ENCODE data around the gene RTP5. TPM values are rescaled to one million over a fixed set of nuclear protein-coding genes. Genes with fewer than 3 reads are reported as not detected.

The RTP5 gene
- total RNA-seq, 1 experiment from 2014 or later: not detected

GRCh38 chr2:241835611-241836010, 33.9 kb upstream of the RTP5 start:
- intact Hi-C loops (cut with micrococcal nuclease): no loop called here
- DNase-seq (ENCODE audit: low read depth, low spot score) (no peak), ATAC-seq (no peak)
- Histone ChIP-seq H2AFZ (ENCODE audit: low read depth, low read length, poor library complexity, severe bottlenecking) (no peak overlapping the region), H3K4me1 (ENCODE audit: control insufficient read depth in 1 of 2, insufficient read depth in 2 of 2, low read length in 2 of 2) (no peaks in the 10 kb centered on the region), H4K20me1 (ENCODE audit: insufficient read depth) (no peaks in the 10 kb centered on the region), H3K4me3 (replicated peaks in 1 of 2; ENCODE audit: low read depth in 1 of 2, low read length in 2 of 2) (no peak overlapping the region), H3K4me2 (ENCODE audit: low read length) (no peak overlapping the region), H3K9me3 (ENCODE audit: control insufficient read depth in 1 of 2, insufficient read depth in 1 of 2, low read depth in 1 of 2, low read length in 2 of 2) (no peaks in the 10 kb centered on the region), H3K27ac (ENCODE audit: low read depth, low read length) (no peak overlapping the region), H3K9me2 (ENCODE audit: insufficient read depth) (no peaks in the 10 kb centered on the region), H3K36me3 (ENCODE audit: control insufficient read depth in 1 of 2, insufficient read depth in 2 of 2, low read length in 2 of 2) (no peaks in the 10 kb centered on the region), H3K27me3 (ENCODE audit: insufficient read depth, low read length) (no peaks in the 10 kb centered on the region), H3K79me2 (ENCODE audit: insufficient read depth, low read length) (no peaks in the 10 kb centered on the region), H3K9ac (ENCODE audit: low read length) (no peak overlapping the region)
- POLR2A ChIA-PET: interaction anchor here (1.4 kb wide), 1 partner anchor 9 kb away, joined by 3 read pairs; no protein-coding TSS in a partner anchor
- CTCF ChIA-PET: interaction anchor here (1.5 kb wide), 1 partner anchor 9 kb away, joined by 3 read pairs; no protein-coding TSS in a partner anchor
- no TSS peak for BruUV-seq (replicated peaks)
- RAD21 ChIA-PET (ENCODE audit: low non-redundant PET in 1 of 2, low total read pairs in 2 of 2, uncharacterized antibody in 2 of 2, unreplicated experiment in 2 of 2): no interaction called here
- no peak for TF ChIP-seq EZH2 (IDR thresholded peaks at IDR 0.05)

- Histone ChIP-seq H3K9me3 (ENCODE audit: control insufficient read depth in 1 of 2, insufficient read depth in 1 of 2, low read depth in 1 of 2, low read length in 2 of 2) (no peaks in the 10 kb centered on the region), H3K27ac (ENCODE audit: low read depth, low read length) (no peak overlapping the region), H3K4me1 (ENCODE audit: control insufficient read depth in 1 of 2, insufficient read depth in 2 of 2, low read length in 2 of 2) (no peaks in the 10 kb centered on the region), H4K20me1 (ENCODE audit: insufficient read depth) (no peaks in the 10 kb centered on the region), H3K9ac (ENCODE audit: low read length) (no peak overlapping the region), H3K4me2 (ENCODE audit: low read length) (no peak overlapping the region), H2AFZ (ENCODE audit: low read depth, low read length, poor library complexity, severe bottlenecking) (no peak overlapping the region), H3K79me2 (ENCODE audit: insufficient read depth, low read length) (no peaks in the 10 kb centered on the region), H3K4me3 (replicated peaks in 1 of 2; ENCODE audit: low read depth in 1 of 2, low read length in 2 of 2) (no peak overlapping the region), H3K36me3 (ENCODE audit: control insufficient read depth in 1 of 2, insufficient read depth in 2 of 2, low read length in 2 of 2) (no peaks in the 10 kb centered on the region), H3K9me2 (ENCODE audit: insufficient read depth) (no peaks in the 10 kb centered on the region), H3K27me3 (ENCODE audit: insufficient read depth, low read length) (no peaks in the 10 kb centered on the region)
- CTCF ChIA-PET: no interaction called here
- RAD21 ChIA-PET (ENCODE audit: low non-redundant PET in 1 of 2, low total read pairs in 2 of 2, uncharacterized antibody in 2 of 2, unreplicated experiment in 2 of 2): no interaction called here
- POLR2A ChIA-PET: no interaction called here
- DNase-seq (ENCODE audit: low read depth, low spot score): no peak
- BruUV-seq (replicated peaks): no TSS peak
- intact Hi-C loops (cut with micrococcal nuclease): no loop called here
- TF ChIP-seq MAX (IDR thresholded peaks at IDR 0.05) (no peak), REST (IDR thresholded peaks at IDR 0.05; ENCODE audit: low read depth) (no peak), POLR2AphosphoS5 (IDR thresholded peaks at IDR 0.05; ENCODE audit: low read depth, low read length) (no peak), RAD21 (IDR thresholded peaks at IDR 0.05; ENCODE audit: low read depth) (no peak), EZH2 (IDR thresholded peaks at IDR 0.05) (no peak), CTCF (IDR thresholded peaks at IDR 0.05 in 2 of 3, conservative IDR thresholded peaks at IDR 0.05 in 1 of 3; ENCODE audit: borderline replicate concordance in 1 of 3, insufficient read depth in 1 of 3, low read depth in 2 of 3, low read length in 2 of 3) (peak in 2 of 3 experiments; percentile 12 to 37; a peak in 2 of 6 replicates)
- ATAC-seq: no peak
These were observed 33.2 kb upstream of the RTP5 start for GRCh38 chr2:241836292-241836691.

Data from HCT116 (cell line).